HS-27A (cell line): ENCODE measurements around the gene LRIF1.
"Not testable (repeated sequence)": the region's sequence is repeated elsewhere in the genome, so short reads cannot be mapped to it uniquely, and the experiment has no call there.

Source experiments
- DNase-seq: peaks from one replicate; pipeline ENCODE4 v3.0.0-alpha.2; 2012; ENCODE audit warnings: low read depth, missing footprints

LRIF1 gene

DNA sequence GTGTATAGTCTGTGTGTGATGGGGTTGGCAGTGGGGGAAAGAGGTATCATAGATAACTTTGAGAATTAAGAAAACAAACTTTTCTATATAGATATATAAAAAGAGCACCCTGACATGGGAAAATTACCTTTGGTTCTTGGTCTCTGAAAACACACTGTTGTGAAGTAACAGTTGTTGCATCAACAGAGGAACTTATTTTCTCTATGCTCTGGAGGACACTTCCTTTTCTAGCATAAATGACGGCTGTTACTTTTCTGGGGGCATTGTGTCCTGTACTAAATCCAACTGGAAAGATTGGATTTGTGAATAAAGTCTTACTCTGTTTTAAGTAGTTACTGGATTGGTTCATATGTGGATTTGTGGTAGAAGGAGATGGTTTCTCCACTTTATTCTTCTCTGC, 12.6 kb downstream of the LRIF1 start:
- DNase-seq, result no peak

- peak; percentile 63 for DNase-seq
Measured at GRCh38 chr1:110948038-110948810, 15.5 kb downstream of the LRIF1 start.

DNA sequence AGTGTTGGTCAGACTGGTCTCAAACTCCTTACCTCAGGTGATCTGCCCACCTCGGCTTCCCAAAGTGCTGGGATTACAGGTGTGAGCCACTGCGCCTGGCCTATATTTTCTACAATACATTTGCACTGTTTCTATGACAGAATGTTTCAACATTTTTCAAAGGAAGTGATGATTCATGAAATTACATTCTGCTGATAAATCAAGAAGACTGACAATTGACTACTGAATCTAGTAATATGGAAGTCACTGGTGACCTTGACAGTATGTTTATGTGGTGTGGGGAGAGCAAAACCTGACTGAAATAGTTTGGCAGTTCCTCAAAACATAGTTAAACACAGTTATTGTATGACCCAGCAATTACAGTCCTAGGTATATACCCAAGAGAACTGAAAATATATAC, 18.1 kb downstream of the LRIF1 start:
- no peak for DNase-seq

DNA sequence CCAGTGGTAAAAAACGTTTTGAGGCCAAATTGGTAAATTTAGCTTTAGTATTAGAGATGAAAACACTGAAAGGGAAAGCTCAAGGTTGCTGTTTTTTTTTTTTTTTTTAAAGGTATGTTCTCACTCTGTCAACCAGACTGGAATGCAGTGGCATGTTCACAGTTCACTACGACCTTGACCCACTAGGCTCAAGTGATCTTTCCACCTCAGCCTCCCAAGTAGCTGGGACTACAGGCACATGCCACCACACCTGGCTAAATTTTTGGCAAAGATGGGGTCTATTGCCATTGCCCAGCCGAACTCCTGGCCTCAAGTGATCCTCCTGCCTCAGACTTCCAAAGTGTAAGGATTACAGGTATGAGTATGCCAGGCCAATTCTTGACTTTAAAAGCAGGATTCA, 18.9 kb downstream of the LRIF1 start:
- no peak for DNase-seq

GRCh38 chr1:110936567-110936966, 27.2 kb downstream of the LRIF1 start:
- DNase-seq, result no peak

- DNase-seq, result not testable (repeated sequence)
Measured at GRCh38 chr1:110931097-110931496, 32.6 kb downstream of the LRIF1 start.

DNA sequence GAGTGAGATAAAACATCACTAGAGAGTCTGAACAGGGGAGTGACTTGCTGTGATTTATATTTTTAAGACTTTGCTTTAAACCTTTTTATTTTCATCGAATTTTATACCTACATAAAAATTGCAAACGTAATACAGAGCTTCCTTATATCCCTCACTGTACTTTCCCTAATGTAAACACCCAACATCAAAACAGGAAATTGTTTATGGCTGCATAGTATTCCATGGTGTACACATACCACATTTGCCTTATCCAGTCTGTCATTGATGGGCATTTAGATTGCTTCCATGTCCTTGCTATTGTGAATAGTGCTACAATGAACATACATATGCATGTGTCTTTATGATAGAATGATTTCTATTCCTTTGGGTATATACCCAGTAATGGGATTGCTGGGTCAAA, 34.8 kb downstream of the LRIF1 start:
- no peak for DNase-seq

DNA sequence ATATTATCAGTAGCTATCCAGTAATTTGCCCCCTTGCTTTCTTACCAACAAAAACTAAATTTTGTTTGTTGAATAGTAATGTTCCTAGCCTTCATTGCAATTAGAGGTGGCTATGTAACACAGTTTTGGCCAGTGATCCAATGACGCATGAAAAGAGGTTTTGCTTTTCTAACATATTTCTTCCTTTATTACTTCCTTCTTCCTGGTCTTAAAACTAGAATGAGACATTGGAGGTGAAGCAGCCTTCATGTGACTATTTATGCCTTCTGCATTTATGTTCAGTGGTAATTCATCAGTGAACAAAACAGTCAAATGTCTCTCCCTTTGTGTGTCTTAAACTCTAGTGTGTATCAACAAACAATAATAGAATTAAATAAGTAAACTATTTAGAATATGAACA, 35.5 kb downstream of the LRIF1 start:
- no peak for DNase-seq

DNA sequence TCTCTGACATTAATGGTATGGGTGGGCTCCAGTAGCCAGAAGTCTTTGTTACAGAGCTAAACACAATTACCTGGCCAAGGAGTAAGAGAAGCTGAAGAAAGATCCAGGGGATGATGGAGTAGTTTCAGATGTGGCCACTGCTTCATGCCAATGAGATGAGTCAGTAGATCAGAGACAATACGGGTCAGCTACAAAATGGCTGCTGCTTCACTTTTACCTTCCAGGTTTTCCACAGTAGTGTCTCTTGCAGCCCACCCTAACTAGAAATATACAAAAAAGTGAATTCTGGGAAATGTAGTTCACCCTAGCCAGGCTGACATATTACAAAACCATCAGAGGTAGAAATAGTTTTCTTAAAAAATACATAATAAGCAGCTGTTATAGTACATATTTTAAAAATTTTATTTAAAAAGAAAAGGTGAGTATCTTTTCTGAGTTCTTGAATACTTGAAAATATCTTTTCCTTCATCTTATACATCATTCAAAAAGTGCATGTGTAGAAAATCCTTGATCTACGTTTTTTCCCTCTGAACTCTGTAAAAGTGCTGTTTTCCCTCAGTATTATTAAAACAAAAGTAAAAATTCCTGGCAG, 36.1 kb downstream of the LRIF1 start:
- no peak for DNase-seq

DNA sequence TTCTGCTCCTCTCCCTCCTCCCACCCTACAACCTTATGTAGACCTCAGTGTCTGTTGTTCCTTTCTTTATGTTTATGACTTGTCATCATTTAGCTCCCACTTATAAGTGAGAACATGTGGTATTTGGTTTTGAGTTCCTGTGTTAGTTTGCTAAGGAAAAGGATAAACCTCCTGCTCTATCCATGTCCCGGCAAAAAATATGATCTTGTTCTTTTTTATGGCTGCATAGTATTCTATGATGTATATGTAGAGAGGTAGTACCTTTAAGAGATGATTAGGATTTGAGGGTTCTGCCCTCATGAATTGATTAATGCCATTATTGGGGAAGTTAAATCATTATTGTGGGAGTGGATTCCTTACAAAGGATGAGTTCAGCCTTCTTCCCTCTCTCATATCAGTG, 41.8 kb downstream of the LRIF1 start:
- no peak for DNase-seq

DNA sequence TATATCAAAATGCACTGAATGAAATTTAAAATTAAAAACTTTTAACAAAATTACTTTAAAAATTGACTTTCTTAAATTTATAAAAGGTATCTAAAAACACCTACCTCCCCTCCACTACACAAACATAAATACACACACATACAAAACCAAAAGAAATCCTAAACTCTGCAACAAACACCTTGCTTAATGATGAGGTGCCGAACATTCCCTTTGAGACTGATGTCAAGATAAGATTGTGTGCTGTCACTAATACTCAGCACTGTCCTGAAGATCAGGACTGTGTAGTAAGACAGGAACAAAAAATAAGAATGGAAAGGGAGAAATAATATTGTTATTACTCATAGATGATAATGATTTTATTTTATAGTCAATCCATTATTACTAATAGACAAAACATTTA, 45.7 kb downstream of the LRIF1 start:
- no peak for DNase-seq

GRCh38 chr1:110916669-110917306, 46.9 kb downstream of the LRIF1 start:
- peak; percentile 22 for DNase-seq

GRCh38 chr1:110916274-110916668, 47.5 kb downstream of the LRIF1 start:
- DNase-seq, result no peak

DNA sequence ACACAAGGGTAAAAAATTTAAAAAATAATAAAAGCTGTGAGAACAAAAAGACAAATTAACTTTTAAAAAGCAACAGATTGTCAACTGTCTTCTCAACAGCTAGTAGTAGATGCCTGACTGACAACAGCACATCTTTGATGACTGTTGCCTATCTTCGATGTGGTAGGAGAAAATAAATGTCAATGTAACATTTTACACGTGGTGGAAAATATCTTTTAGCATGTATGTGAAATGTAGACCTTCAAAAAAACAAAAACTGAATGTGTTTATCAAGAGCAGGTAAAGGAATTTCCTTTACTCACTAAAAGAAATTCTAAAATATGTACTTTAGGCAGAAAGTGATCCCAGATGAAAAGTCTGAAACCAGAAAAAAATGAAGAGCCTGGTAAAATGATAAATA, 47.9 kb downstream of the LRIF1 start:
- DNase-seq, result no peak

DNA sequence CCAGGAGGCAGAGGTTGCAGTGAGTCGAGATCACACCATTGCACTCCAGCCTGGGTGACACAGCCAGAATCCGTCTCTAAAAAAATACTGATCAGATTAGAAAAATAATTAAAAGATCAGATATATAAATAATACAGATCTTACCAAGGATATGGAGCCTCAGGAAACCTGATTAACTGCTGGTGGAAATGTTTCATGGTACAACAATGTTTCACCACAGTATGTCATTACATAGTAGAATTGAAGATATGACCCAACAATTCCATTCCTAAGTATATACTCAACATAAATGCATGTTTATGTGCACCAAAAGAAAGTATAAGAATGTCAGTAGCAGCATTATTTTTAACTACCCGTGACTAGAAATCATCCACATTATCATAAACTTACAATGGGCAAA, 49.0 kb downstream of the LRIF1 start:
- no peak for DNase-seq

DNA sequence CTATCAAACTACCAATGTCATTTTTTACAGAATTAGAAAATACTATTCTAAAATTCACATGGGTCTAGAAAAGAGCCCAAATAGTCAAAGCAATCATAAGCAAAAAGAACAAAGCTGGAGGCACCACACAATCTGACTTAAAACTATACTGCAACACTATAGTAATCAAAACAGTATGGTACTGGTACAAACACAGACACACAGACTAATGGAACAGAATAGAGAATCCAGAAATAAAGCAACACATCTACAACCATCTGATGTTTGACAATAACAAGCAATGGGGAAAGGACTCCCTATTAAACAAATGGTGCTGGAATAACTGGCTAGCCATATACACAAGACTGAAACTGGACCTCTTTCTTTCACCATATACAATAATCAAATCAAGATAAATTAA, 50.9 kb downstream of the LRIF1 start:
- DNase-seq, result no peak

GRCh38 chr1:110903853-110904500, 59.7 kb downstream of the LRIF1 start:
- no peak for DNase-seq

DNA sequence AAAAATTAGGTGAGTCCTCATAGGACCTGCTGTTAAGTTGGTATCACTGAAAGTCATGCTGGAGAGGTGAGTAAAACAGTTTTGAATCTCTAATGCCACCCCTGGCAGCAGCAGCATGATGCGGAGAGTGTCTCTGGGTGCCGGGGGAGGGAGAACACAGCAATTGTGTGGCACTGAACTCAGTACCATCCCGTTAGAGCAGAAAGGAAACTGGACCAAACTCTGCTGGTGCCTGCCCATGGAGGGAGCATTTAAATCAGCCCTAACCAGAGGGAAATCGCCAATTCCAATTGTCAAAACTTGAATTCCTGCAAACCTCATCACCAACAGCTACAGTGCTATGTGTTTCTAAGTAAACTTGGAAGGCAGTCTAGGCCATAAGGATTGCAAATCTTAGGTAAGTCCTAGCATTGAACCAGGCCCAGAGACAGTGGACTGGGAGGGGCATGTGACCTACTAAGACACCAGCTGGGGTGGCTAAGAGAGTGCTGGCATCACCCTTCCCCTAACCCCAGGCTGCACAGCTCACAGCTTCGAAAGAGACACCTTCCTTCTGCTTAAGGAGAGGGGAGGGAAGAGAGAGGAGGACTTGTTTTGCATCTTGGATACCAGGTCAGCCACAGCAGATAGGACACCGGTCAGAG, 60.8 kb downstream of the LRIF1 start:
- no peak for DNase-seq

DNA sequence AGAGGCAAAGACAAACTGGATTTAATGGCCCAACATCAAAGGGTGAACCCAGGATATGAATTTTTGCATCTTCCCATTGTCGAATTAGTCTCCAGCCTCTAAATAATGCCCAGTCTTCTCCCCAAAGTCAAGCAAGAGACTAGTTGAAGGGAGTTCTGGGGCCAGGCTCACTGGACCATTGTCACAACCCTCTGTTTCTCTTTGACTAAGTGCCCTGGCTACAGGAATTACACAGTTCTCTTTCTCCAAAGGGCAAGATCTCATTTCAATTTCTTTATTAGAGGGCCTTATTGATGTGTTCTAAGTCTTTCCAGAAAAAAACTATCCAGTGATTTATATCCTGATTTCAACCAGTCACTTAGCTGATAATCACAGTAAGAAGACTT, 64.3 kb downstream of the LRIF1 start:
- no peak for DNase-seq

DNA sequence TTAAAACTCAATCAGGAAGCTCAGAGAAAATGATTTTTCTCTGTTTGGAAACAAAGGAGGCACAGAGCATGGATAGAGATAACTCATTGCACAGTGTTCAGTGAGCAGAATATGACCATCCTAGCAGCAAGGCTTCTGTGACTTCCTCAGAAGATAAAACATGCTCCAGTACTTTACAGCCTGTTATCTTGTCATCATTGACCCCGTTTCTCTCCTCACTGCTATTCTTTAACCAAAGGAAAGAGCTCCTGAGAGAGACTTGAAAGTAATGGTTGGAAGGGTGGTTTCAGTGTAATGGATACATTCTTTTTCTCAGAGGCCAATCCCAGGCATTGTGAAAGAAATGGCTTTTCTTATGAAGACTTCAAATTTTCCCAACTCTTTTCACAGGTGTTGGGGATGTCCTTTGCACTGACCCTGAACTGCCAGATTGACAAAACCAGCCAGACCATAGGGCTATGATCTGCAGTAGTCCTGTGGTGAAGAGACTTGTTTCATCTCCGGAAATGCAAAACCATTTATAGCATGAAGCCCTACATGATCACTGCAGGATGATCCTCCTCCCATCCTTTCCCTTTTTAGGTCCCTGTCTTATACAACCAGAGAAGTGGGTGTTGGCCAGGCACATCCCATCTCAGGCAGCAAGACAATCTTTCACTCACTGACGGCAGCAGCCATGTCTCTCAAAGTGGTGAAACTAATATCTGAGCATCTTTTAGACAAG, 64.8 kb downstream of the LRIF1 start:
- DNase-seq, result no peak

DNA sequence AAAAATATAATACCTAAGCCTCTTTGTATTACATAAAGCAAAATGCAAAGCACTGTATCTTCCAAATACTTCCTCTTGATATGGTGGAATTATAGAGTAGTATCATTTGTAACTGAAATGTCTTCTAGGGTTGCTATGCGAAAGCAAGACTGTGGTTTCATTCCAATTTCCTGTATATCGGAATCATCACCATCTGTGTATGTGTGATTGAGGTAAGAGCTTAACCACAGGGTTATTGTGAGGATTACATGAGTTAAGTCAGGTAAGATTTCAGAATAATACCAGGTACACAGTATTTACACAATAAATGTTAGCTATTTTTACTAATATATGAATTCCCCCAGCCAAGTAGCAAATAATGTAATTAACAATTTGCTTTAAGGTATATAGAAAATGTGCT, 66.0 kb downstream of the LRIF1 start:
- no peak for DNase-seq
